Panc1 (cell line): ENCODE data around the gene NOTCH1. TPM values are rescaled to one million over a fixed set of nuclear protein-coding genes. Genes with fewer than 3 reads are reported as not detected.

ENCODE experiments used
- ATAC-seq: fragments of 200-7000 bp; cut with Tn5 transposase; 2 replicates; pipeline ENCODE4 v1.9.1; 2020; ENCODE audit warnings: mild to moderate bottlenecking, moderate library complexity
- BruUV-seq: library from RNA; stranded (reverse); fragments of 400-500 nt; replicated peaks from 2 replicates; lab custom pipeline; 2021; lab: Mats Ljungman, UMichigan
- CTCF ChIA-PET: fragments of 300-600 bp; sonication (Branson Sonifier 250); formaldehyde crosslinking; loops from one replicate; lab custom pipeline; 2022; ENCODE audit warnings: antibody characterized with exemption; lab: Charles Lee
- POLR2A ChIA-PET: fragments of 300-600 bp; sonication (Branson Sonifier 250); formaldehyde crosslinking; loops from one replicate; lab custom pipeline; 2022; ENCODE audit warnings: antibody characterized with exemption; lab: Charles Lee
- DNase-seq: peaks from one replicate; pipeline ENCODE4 v3.0.0-alpha.2; 2010; ENCODE audit warnings: low read depth, low spot score
- H3K27ac ChIP-seq: 2 replicates; pipeline ENCODE4 v1.5.1; 2011; ENCODE audit warnings: mild to moderate bottlenecking, low read length, inconsistent platforms
- H3K27me3 ChIP-seq: fragments of 200-500 bp; sonication (Bioruptor generic); 2 replicates; pipeline ENCODE4 v1.6.0; 2014; ENCODE audit warnings: low read length, inconsistent platforms; ENCODE audit not compliant: control insufficient read depth, insufficient read depth
- H3K36me3 ChIP-seq: fragments of 200-500 bp; sonication (Bioruptor generic); 2 replicates; pipeline ENCODE4 v1.5.1; 2014; ENCODE audit warnings: inconsistent platforms, mild to moderate bottlenecking, low read length, moderate library complexity; ENCODE audit not compliant: control insufficient read depth, insufficient read depth
- H3K4me1 ChIP-seq: 2 replicates; pipeline ENCODE4 v1.5.1; 2011; ENCODE audit warnings: inconsistent platforms, mild to moderate bottlenecking, low read length, moderate library complexity; ENCODE audit not compliant: control insufficient read depth, insufficient read depth
- H3K4me3 ChIP-seq, 2 experiments: 2 replicates each; pipeline ENCODE4 v1.5.1; 2011 to 2012; ENCODE audit warnings: low read depth in 2 of 2, low read length in 2 of 2, mild to moderate bottlenecking in 2 of 2, inconsistent platforms in 1 of 2, moderate library complexity in 1 of 2
- H3K9me3 ChIP-seq: fragments of 200-500 bp; sonication (Bioruptor generic); 2 replicates; pipeline ENCODE4 v1.5.1; 2014; ENCODE audit warnings: low read depth, mild to moderate bottlenecking, inconsistent platforms, low read length, moderate library complexity; ENCODE audit not compliant: control insufficient read depth, insufficient read depth
- POLR2AphosphoS5 ChIP-seq: IDR thresholded peaks from 2 replicates; pipeline ENCODE4 v1.6.1; 2012; ENCODE audit warnings: mild to moderate bottlenecking, low read depth, low read length, moderate library complexity
- SIN3A ChIP-seq: IDR thresholded peaks from 2 replicates; pipeline ENCODE4 v1.6.1; 2012; ENCODE audit warnings: low read depth, mild to moderate bottlenecking, low read length, moderate library complexity, borderline replicate concordance; ENCODE audit not compliant: insufficient read depth
- TCF7L2 ChIP-seq: IDR thresholded peaks from 2 replicates; pipeline ENCODE4 v1.6.1; 2011; ENCODE audit warnings: mild to moderate bottlenecking, low read depth, low read length, inconsistent platforms
- in situ Hi-C: cut with HindIII; loops from 2 replicates; pipeline ENCODE4 v1.10.0; 2016; ENCODE audit warnings: low sequenced_read_pairs, low pct_unique_long_range_greater_than_20kb
- intact Hi-C: fragments of 100-400 bp; cut with micrococcal nuclease; formaldehyde crosslinking; loops from one replicate; pipeline ENCODE4 v1.10.0; 2022; ENCODE audit not compliant: unreplicated experiment
- total RNA-seq: library from RNA; stranded (reverse); gene quantifications from one replicate; pipeline ENCODE4 v1.2.1, GENCODE V29; 2021; ENCODE audit not compliant: unreplicated experiment
- TF ChIP-seq, protein P1 (sequence below), 2 experiments: IDR thresholded peaks; 2 replicates each; pipeline ENCODE4 v1.6.1; 2011 to 2012; ENCODE audit warnings: low read depth in 2 of 2, control low read depth in 1 of 2, low read length in 1 of 2, mild to moderate bottlenecking in 1 of 2, moderate library complexity in 1 of 2; ENCODE audit not compliant: insufficient read depth in 1 of 2
- TF ChIP-seq, protein P2 (sequence below): fragments of 450-650 bp; IDR thresholded peaks from 2 replicates; pipeline ENCODE4 v1.5.1; 2017; ENCODE audit warnings: mild to moderate bottlenecking

The NOTCH1 gene
- total RNA-seq, 1 experiment from 2014 or later, result 13.4 TPM

DNA sequence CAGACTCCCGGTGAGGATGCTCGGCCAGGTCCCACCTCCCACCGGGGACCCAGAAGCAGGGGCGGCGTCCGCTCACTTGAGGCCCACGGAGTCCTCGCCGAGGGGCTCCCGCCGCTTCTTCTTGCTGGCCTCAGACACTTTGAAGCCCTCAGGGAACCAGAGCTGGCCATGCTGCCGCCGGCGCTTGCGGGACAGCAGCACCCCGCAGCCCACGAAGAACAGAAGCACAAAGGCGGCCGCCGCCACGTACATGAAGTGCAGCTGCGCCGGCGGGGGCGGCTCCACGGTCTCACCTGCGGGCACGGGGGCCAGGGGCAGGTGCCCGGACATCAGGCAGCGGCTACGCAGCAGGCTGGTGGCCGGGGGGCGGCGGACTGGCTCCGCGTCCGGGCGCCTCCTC is 43.7 kb downstream of the NOTCH1 start:
- CTCF ChIA-PET, result no interaction called here
- BruUV-seq, result no TSS peak
- no peak overlapping the region for H3K27ac ChIP-seq
- in situ Hi-C loops (no loop called here), intact Hi-C loops (no loop called here)
- TF ChIP-seq TCF7L2, result no peak
- TF ChIP-seq, protein P1, sequence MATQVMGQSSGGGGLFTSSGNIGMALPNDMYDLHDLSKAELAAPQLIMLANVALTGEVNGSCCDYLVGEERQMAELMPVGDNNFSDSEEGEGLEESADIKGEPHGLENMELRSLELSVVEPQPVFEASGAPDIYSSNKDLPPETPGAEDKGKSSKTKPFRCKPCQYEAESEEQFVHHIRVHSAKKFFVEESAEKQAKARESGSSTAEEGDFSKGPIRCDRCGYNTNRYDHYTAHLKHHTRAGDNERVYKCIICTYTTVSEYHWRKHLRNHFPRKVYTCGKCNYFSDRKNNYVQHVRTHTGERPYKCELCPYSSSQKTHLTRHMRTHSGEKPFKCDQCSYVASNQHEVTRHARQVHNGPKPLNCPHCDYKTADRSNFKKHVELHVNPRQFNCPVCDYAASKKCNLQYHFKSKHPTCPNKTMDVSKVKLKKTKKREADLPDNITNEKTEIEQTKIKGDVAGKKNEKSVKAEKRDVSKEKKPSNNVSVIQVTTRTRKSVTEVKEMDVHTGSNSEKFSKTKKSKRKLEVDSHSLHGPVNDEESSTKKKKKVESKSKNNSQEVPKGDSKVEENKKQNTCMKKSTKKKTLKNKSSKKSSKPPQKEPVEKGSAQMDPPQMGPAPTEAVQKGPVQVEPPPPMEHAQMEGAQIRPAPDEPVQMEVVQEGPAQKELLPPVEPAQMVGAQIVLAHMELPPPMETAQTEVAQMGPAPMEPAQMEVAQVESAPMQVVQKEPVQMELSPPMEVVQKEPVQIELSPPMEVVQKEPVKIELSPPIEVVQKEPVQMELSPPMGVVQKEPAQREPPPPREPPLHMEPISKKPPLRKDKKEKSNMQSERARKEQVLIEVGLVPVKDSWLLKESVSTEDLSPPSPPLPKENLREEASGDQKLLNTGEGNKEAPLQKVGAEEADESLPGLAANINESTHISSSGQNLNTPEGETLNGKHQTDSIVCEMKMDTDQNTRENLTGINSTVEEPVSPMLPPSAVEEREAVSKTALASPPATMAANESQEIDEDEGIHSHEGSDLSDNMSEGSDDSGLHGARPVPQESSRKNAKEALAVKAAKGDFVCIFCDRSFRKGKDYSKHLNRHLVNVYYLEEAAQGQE (IDR thresholded peaks at IDR 0.05; ENCODE audit: insufficient read depth in 1 of 2, low read depth in 2 of 2, low read length in 1 of 2), result no peak
- no peak for TF ChIP-seq SIN3A
- H3K9me3 ChIP-seq, result no peaks in the 10 kb centered on the region
- POLR2A ChIA-PET, result no interaction called here
- H3K4me3 ChIP-seq, result no peak overlapping the region
- no peak for ATAC-seq
- H3K36me3 ChIP-seq, result no peaks in the 10 kb centered on the region
- no peak for DNase-seq
- H3K4me1 ChIP-seq, result no peaks in the 10 kb centered on the region
- H3K27me3 ChIP-seq, result no peaks in the 10 kb centered on the region

DNA sequence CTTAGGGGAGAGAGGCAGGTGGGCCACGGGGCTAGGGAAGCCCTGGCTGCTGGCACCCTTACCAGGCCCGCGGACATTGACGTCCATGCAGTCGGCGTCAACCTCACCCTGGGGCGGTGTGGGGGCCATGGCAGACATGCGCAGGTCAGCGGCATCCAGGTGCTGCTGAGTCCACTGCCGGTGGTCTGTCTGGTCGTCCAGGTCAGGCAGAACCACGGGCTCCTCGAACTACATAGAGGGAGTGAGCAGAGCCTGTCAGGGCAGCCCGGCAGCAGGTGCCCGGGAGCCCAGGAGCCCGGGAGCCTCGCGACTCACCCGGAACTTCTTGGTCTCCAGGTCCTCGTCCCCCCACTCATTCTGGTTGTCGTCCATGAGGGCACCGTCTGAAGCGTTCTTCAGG is 44.2 kb downstream of the NOTCH1 start:
- H3K9me3 ChIP-seq, result no peaks in the 10 kb centered on the region
- no peaks in the 10 kb centered on the region for H3K36me3 ChIP-seq
- H3K27me3 ChIP-seq, result no peaks in the 10 kb centered on the region
- no peak for ATAC-seq
- ChIA-PET POLR2A (no interaction called here), CTCF (no interaction called here)
- intact Hi-C loops, result no loop called here
- in situ Hi-C loops, result no loop called here
- no peak overlapping the region for H3K4me3 ChIP-seq
- H3K4me1 ChIP-seq, result no peaks in the 10 kb centered on the region
- no peak overlapping the region for H3K27ac ChIP-seq
- no peak for TF ChIP-seq TCF7L2
- no peak for TF ChIP-seq POLR2AphosphoS5
- TF ChIP-seq, protein P1 (IDR thresholded peaks at IDR 0.05; ENCODE audit: insufficient read depth in 1 of 2, low read depth in 2 of 2, low read length in 1 of 2), result no peak
- TF ChIP-seq, protein P2, sequence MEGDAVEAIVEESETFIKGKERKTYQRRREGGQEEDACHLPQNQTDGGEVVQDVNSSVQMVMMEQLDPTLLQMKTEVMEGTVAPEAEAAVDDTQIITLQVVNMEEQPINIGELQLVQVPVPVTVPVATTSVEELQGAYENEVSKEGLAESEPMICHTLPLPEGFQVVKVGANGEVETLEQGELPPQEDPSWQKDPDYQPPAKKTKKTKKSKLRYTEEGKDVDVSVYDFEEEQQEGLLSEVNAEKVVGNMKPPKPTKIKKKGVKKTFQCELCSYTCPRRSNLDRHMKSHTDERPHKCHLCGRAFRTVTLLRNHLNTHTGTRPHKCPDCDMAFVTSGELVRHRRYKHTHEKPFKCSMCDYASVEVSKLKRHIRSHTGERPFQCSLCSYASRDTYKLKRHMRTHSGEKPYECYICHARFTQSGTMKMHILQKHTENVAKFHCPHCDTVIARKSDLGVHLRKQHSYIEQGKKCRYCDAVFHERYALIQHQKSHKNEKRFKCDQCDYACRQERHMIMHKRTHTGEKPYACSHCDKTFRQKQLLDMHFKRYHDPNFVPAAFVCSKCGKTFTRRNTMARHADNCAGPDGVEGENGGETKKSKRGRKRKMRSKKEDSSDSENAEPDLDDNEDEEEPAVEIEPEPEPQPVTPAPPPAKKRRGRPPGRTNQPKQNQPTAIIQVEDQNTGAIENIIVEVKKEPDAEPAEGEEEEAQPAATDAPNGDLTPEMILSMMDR, result no peak
- TF ChIP-seq SIN3A, result no peak
- no peak for DNase-seq
- no TSS peak for BruUV-seq
